HG03521 (cell line): Measurements from ENCODE around the gene KCNMA1.

Experiments used
- ATAC-seq: cut with Tn5 transposase; IDR thresholded peaks from one replicate; pipeline ENCODE4 v1.9.1; 2021; ENCODE audit warnings: mild to moderate bottlenecking, moderate library complexity; ENCODE audit not compliant: unreplicated experiment

Gene KCNMA1

DNA sequence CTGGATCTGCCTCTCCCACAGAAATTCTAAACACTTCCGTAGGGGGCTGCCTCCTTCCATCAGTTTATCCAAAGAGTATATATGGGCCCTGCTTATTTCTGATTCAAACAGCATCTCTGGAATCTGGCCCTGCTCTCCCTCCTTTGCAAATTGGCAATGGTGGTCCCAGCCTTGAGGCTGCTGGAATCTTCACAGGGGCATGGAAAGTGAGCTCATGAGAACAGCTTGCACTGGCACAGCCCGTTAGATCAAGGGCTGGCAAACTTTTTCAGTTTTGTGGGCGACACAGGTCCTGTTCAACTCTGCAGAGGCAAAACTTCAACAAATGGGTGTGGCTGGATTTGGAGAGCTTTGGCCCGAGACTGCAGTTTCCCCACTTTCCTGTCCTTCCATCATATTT, 526.9 kb downstream of the KCNMA1 start:
- no peak for ATAC-seq

GRCh38 chr10:77109351-77109994, 528.1 kb downstream of the KCNMA1 start:
- no peak for ATAC-seq

- ATAC-seq, result no peak
Measured at GRCh38 chr10:77106676-77107075, 530.9 kb downstream of the KCNMA1 start.

DNA sequence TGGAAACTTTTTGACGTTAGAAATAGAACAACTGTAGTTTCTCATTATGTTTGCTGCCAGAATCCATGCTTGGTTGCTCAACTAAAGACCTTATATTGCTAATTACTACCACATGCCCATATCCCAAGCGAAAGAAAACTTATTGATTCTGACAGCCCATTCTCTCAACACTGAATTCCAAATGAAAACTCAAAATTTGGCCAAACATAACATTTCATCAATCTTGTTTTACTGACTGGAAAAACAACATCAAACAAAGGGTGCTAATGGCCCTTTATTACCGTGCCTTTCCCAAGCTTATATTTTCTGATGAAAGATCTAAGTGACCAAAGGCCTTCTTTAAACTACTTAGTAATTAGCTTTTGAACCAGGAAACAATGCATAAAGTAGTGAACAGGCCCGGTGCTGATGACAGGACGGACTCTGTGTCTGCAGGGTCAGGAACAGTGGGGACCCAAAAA, 531.8 kb downstream of the KCNMA1 start:
- no peak for ATAC-seq

DNA sequence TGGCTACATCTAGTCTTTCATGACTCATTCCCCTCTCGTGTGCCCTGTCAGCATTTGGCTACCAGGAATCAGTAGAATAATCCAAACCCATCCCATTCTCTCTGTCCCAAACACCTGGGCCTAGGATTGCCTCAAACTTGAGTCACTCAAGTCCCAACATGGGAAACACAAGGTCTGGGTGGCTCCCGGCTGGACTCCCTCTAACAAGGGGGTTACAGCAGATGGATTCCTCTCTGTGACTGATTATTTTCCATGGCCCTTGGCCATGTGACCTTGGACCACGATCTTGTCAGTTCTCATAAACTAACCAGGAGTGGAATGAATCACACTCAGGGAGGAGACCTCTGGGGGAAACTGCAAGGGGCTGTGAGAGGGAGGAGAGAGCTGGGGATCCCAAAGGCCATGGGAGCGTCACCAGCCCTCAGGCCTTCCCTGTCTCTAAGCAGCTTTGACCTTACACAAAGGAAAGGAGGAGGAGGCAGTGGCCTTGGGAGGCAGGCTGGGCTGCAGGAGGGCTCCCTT, 533.1 kb downstream of the KCNMA1 start:
- ATAC-seq, result no peak

- ATAC-seq, result no peak
Measured at GRCh38 chr10:77103213-77103612, 534.4 kb downstream of the KCNMA1 start.

GRCh38 chr10:77101341-77101740, 536.3 kb downstream of the KCNMA1 start:
- no peak for ATAC-seq

GRCh38 chr10:77099136-77099535, 538.5 kb downstream of the KCNMA1 start:
- no peak for ATAC-seq

DNA sequence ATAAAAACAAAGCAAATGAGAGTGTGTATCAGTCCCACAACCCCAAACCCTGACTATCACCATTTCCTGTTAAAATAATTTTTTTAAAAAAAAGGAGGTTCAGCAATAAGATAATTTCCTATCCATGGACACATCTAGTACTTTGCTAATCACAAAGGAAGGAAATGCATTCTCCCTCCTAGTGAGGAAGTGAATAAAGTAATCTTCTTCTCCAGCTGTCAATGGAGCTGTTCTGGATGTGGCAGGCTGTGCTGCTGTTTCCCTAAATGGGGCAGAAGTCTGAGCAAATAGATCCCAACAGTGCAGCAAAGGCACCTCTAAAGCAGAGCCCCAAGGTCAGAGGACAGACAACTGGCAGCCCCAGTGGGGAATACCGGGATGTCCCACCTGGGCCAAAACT, 540.0 kb downstream of the KCNMA1 start:
- ATAC-seq, result no peak

DNA sequence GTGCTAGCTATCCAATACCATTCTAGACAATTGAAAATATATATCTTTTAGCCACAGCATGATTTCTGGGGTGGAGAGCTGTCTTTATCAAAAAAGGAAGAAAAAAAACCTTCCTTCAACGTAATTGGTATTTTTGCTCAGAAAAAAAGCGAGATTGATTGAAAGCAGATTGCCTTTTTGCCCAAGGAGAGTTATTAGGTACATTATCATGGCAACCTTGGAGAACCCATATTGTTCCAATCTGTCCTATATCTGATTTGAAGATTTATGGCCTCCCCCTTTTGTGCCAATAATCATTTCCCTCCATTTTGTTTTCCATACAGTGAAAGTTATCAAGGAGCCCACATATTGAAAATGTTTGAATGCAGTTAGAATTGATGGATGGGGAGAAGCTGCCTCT, 544.5 kb downstream of the KCNMA1 start:
- no peak for ATAC-seq

GRCh38 chr10:77091597-77092165, 545.9 kb downstream of the KCNMA1 start:
- no peak for ATAC-seq

DNA sequence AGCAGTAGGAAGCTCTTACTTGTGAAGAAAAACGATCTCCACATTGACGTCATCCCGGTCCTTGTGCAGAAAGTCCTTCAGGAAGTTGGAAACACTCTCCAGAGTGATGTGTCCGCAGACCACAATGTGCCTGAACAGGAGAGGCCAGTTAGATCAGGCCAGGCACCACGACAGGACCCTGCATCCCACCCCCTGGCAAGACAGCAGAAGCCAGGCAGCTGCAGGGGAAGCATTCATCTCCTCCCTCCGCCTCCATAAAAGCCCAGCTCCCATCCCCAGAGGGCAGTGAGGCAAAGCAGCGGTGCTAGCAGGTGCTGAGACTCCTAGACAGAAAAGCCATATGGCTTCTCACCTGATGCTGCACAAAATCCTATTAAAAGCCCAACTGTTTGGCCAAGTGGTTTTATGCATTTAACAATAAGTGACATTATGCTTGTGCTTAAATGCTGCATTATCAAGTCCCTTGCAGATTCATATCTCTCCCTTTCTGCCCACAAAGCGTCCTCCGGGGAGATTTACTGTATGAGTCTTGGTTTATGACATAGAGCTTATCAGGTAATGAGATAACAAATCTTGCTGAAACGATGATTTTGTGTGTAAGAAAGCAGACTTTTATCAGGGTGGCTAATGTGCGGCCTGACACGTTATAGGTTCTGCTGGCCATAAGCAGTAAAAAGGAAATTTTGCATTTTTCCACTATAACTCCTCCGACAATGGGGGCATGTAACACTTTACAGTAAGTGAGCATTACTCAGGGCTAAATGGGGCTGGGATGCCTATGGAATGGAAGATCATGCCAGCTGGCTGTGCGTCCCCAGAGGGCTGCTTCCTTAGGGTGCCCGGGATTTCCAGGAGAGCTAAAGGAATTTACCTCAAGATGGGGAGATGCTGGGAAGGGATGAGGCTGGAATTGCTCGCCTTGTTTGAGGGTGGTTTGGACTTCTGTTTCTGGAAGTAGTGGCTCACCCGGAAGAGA, 546.9 kb downstream of the KCNMA1 start:
- ATAC-seq, result no peak

- ATAC-seq, result no peak
Measured at GRCh38 chr10:77087366-77087765, 550.2 kb downstream of the KCNMA1 start.

- no peak for ATAC-seq
Measured at GRCh38 chr10:77086081-77086480, 551.5 kb downstream of the KCNMA1 start.

DNA sequence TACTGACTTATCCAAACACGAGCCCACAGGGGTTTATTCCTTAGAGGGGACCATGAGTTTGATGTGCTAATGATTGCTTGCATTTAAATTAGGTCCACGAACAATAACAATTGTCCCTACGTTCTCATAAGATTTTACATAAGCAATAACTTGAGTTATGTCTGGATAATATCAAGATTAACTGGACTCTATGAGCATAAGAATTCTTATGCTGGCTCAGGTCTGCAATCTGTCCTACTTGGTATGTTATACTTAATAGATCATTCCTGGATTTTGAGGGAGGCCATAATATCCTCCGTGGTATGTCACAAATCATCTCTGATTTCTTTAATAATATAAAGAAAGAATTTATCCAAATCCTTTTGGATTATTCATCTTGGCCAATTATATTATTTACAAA, 552.3 kb downstream of the KCNMA1 start:
- ATAC-seq, result no peak

- ATAC-seq, result no peak
Measured at GRCh38 chr10:77084431-77085144, 553.0 kb downstream of the KCNMA1 start.

GRCh38 chr10:77082601-77083252, 554.9 kb downstream of the KCNMA1 start:
- no peak for ATAC-seq

DNA sequence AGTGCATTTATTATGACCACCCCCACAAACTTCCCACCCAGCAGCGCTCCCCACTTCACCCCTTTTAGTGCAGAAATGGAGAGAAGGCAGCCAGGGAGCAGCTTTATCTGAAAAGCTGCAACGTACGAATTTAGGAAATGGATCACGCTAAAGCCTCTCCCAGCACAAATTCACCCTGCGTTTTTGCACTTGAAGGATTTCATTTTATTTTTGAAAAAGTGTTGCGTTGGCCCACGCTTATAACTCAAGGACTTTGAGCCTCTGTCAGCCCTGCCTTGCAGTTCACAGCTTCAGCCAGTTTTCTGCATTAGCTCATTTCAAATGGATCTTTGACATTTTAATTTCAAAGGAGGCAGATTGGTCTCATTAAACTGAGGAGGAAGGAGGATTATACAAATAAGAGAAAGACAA, 556.1 kb downstream of the KCNMA1 start:
- no peak for ATAC-seq

- ATAC-seq, result no peak
Measured at GRCh38 chr10:77080361-77081027, 557.1 kb downstream of the KCNMA1 start.
